DMS79 treated with DMSO at 0.1 percent for 48 hours (cell line): ENCODE data around the gene PTDSS2.
"Not testable (repeated sequence)": the region's sequence is repeated elsewhere in the genome, so short reads cannot be mapped to it uniquely, and the experiment has no call there.

ENCODE experiments used
- DNase-seq: peaks from one replicate; lab custom pipeline; 2025; lab: John Stamatoyannopoulos, UW

Gene PTDSS2

DNA sequence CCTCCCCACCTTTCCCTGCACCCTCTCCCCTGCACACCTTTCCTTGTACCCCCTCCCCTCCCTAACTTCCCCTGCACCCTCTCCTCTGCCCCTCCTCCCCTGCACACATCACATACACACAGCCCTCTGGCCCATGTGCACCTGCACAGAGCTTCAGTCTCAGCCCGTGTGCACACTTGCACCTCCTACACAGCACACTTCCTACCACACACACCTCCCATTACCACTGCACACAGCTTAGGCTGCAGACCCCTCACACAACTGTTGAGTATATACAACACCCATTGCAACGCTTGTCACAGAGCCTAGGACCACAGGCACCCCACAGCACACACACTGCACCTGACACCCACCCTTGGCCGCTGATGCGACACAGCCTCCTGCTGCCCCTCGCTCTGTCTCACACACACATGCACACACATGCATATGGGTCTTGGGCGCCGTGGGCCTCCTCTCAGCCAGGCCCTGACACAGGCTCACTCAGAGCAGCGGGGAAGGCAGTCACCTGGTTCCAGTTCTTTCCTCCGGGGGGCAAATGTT is 35.7 kb upstream of the PTDSS2 start:
- DNase-seq, result no peak

DNA sequence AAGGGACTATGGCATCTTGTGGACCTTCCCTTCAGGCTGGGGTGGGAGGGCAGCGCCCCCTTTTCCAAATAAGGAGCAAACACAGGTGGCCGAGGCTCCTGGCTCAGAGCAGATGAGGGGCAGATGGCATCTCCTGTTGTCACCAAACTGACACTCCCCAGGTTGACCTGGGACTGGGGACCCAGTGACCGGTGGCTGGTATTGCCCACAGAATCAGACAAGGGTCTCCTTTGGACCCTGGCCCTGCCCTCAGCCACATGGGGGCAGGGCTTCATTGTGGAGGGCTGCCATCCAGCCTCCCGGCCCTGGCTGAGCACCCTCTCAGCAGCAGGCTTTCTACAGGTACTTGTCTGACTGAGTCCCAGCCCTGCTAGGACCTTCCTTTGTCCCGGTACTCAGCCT is 34.4 kb upstream of the PTDSS2 start:
- no peak for DNase-seq

DNA sequence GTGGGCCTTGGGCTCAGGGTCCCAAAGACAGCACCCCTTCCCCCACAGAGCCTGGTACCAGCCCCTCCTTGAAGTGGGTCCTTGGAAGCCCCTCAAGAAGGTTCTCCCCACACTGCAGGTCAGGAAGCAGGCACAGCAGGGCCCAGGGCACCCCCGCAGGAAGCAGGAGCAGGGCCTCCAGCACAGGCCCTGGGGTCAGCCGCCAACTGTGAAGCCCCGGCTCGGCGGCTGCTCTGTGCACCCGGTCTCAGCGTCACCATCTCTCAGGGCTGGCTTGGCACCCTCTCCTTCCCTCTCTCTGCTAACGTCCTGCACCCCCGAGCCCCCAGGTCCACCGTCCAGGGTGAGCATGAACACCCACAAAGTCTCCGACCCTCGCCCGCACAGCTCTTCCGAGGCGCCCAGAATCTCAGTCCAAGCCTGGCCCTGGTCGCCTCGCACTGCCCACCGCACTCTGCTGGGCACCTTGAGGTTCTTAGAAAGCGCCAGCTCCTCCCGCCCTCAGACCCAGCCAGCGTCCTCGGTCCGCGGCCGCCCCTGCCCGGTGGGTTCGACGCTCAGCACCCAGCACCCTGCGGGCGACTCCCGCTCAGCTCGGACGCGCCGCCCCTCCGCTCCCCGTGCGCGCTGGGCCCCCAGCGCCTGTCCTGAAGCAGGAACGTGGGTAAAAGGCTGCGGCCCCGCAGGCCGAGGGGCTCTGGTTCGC is 33.9 kb upstream of the PTDSS2 start:
- no peak for DNase-seq

DNA sequence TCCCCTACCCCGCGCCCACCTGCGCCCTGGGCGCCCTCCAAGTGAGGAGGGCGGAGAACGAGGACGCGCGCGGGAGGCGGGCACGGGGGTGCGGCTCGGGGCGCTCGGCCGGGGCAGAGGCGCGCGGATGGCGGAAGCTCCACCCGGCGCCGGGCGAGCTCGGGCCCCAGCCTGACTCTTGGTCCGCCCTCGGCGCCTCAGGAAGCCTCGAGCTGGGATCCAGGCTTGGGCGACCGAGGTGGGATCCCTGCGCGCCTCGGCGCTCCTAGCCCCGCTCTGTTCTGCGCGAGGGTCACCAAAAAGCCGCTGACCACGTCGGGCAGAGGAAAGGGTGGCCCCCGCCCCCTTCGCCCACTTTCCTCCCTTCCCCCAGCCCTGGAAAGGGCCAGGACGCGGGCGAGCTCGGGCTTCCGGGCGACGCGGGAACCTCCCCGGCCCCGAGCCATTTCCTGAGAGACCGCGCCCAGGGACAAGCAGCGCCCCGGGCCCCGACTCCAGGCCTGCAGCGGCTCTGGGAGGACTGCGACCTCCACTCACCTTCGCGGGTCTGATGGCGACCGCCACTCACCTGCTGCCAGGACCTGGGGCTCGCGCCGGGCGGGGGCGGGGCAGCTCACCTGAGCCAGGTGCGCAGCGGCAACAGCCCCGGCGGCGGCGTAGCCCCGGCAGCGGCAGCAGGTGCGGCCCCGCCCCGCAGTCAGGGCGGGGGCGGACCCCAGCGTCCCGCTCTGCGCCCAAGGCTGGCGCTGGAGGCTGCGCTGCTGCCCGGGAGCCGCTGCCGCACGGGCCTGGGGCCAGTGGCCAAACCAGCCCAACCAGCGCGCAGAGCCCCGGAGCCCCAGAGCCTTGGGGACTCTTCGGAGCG is 33.1 kb upstream of the PTDSS2 start:
- DNase-seq, result peak; percentile 19

DNA sequence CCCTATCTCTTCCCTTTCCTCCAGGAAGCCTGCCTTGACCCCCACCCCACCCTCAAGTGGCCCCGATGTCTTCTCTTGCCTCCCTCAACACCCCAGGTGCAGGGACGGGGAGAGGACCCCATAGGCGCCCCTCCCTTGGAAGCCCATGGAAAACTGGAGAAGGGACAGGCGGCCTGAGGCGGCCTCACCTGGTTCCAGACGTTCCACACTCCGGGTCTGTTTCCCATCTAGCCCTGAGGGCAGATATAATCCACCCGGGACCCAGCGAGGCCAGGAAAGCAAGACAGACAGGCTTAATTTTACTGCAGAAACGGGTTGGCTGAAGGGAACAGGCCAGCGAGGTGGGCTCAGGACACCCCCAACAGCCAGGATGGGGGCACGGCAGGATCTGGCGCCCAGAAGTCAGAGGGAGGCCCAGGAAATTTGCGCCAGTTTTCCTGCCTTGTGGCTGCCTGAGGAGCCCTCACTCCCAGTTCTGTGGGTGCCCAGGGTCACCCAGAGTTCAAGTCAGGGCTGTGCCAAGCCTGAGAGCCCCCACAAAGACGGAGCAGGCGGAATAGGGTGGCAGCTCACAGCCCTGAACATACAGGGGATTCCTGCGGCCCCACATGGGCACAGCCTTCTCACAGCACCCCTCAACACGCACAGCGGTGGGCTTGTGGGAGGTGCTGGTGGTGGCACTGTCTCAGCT is 32.3 kb upstream of the PTDSS2 start:
- DNase-seq, result no peak

DNA sequence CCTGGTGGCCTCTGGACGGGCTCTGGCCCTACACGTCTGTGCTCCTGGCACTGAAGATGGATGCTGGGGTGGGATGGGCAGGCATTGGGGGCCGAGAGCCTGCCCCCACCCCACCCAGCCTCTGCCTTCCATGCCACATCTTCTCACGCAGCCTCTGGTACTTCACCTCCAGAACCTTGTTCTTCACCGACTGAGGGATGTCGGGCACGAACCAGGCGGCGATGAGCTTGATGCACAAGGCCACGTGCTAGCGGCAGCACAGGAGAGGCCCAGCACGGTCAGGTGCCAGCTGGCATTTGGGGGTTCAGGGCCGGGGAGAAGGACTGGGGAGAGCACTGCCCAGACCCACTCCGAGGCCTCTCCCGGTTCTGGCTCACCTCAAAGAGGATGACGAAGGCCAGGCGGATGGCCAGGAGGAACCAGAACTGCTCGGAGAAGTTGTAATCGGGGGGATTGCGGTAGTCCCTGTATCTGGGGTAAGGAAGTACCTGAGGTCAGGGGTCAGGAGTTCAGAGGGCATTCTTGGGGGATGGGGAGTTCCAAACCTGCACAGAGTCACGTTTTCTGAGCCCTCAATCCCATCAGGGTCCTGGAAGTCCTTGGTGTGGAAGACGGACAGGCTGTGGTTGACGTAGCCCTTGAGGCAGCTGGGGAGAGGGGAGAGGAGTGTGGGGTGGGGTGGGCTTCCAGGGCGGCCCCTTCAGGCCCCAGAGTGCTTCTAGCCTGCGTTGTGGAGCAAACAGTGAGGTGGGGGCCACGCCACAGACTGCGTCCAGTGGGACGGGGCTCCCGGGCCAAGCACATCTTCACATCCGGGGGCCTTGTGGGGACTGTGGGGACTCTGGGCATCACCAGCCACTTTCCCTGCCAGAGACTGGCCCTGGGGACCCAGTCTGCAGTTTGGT is 31.5 kb upstream of the PTDSS2 start:
- no peak for DNase-seq

DNA sequence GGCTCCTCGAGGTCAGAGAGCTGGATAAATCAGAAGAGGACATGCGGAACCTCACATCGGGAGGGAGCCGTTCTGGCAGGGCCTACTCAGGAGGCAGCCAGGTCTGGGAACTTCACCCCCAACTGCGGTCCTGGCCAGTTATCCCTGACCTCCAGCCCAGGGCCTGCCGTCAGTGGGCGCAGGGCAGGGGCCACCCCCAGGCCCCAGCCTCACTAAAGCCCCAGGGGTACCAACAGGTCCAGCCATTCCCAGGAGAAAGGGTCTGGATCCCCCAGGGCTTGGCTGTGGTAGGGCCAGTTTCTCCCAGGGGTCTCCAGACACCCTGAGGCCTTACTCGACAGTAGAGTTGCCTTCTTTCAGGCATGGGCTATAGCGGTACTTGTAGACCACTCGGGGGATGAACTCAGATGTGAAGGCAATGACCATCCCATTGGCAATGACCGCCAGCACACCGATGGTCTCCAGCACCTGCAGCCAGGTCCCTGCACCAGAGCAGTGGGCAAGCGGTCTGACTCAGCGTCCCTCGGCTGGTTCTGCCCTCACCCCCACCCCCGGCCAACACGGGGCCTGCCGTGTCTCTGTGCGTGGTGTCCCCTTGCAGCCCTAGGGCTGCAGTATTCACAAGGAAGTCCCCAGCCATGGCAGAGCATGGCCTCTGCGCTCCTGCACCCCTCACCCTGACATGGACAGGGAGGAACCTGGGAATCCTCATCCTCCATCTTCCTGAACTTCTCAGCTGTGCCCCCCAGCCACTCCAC is 30.7 kb upstream of the PTDSS2 start:
- DNase-seq, result no peak

DNA sequence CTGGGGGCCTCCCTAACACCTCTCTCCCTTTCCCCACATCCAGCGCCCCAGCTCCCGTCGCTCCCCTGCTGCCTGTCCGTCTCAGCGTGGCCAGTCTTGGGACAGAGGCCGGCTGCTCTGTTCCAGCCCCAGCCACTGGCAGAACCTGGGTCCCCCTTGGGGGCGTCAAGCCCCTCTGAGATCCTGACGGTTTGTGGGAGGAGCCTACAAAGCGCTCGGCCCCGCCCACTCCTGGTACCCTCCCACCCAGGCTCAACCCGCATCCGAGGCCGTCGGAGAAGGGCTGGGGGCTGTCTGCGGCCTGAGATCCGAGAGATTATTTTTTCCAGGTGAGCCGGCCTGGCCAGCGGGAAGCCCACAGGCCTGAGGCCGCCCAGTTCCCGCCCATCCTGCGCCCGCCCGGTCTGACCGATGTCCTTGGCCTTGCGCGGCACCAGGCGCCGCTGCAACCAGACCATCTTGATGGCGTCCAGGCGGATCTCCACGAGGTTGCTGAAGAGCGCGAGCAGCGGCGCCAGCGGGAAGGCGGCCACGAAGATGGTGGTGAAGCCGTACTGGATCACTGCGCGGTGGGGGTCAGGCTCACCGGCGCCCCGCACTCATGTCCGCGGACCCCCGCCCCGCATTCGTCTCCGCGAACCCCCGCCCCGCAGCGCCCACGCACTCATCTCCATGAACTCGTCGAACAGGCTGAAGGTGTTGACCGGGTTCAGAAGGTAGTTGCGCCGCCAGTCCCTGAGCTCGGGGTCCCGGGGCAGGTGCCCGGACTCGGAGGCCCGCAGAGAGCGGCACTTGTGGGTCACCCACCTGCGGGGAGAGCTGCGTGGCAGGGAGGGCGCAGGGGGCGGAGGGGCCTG is 29.8 kb upstream of the PTDSS2 start:
- no peak for DNase-seq

DNA sequence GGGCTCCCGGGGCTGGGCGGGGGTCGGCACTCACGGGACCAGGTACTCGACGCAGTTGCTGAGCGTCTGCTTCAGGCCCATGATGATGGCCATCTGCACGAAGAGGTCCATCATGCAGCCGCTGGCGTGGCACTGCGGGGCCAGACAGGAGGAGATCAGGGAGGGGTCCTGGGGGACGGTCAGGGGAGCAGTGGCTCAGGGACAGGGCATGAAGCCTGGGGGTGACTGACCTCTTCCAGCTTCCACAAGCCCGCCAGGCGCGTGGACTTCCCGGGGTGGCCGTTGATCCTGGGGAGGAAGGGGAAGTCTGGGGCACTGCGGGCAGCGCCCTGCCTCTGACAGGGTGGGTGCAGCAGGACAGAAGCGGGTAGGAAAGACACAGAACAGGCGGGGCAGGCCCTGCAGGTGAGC is 29.2 kb upstream of the PTDSS2 start:
- no peak for DNase-seq

DNA sequence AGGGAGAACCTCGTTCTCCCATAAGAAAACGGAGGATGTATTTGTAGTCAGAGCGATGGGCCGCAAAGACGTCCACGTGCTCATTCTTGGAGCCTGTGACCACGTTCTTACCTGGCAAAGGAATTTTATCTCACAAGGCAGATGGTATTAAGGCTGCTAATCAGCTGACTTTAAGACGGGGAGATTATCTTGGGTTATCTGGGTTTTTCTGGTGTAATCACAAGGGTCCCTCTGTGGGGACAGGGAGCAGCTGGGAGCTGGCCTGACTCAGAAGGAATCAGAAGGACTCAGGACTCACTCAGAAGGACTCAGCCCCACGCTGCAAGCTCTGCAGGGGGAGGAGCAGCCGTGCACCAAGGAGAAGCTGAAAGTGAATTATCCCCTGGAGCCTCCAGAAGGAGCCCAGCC is 27.8 kb upstream of the PTDSS2 start:
- no peak for DNase-seq

DNA sequence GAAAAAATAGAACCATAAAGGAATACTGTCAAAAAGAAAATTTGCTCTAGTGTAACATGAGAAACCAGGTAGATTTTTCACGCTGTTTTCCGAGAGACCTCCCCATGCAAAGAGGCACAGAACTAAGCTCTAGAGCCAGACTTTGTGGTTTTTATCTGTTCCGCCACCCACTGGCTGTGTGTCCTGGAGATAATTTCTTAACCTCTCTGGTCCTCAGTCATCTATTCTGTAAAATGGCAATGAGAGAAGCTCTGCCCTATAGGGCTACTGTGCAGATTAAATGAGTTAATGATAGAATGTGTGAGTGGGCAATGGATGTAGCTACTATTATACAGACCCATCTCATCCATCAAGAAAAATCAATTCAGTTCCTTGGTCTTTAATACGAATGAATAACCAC is 25.8 kb upstream of the PTDSS2 start:
- DNase-seq, result no peak

DNA sequence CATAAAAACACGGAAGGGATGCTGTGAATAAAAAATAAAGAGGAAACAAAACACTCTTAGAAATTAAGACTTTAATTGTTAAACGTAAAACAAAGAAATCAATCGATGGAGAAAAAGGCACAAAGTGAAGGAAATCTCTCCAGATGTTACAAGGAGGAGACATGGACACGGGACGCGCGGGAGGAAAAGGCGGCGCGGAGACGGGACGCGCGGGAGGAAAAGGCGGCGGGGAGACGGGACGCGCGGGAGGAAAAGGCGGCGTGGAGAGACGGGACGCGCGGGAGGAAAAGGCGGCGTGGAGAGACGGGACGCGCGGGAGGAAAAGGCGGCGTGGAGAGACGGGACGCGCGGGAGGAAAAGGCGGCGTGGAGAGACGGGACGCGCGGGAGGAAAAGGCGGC is 25.3 kb upstream of the PTDSS2 start:
- DNase-seq, result not testable (repeated sequence)

DNA sequence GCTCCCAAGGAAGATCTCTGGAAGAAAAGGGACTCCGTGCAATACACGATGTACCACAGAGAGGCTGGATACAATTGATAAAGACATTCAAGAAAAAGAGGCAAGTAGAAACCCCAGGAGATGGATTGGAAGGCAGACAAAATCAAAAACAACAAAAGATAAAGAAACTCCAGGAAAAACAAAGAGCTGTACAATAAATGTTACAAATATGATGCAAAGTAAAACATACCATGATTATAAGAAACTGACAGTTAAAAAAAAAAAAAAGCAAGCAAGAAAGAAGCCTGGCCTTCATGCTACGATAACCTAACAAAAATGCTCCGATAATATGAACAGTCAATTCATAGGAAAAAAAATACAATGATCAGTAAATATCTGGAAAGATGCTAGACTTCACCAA is 24.8 kb upstream of the PTDSS2 start:
- no peak for DNase-seq

DNA sequence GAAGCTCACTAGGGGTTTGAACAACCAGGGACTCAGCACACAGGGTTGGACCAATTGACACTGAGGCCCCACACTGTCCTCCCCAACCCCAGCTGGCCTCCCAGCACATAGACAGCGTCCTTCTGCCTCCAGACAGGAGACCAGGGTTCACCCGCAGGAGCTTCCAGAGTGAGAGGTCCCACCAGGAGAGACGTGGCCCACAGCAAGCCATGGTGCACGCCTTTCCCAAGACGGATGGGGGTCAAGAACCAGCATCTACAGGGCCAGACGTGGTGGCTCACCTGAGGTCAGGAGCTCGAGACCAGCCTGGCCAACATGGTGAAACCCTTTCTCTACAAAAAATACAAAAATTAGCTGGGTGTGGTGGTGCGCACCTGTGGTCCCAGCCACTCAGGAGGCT is 23.2 kb upstream of the PTDSS2 start:
- no peak for DNase-seq

DNA sequence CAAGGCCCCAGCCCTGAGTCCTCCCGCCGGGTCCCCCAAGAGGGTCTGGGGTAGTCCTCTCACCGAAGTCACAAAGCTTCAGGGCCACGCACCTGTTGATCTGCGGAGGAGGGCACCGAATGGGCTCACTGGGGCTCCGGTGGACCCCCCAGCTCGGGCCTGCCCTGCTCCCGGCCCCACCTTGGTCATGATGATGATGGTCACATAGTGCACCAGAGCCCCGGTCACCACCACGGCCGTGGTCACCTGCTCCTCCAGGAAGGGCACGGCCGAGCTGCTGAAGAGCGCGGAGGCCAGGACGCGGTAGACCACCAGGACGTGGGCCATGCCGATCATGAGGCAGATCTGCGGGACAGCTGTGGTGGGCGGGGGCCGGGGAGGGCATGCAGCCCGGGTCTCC is 21.8 kb upstream of the PTDSS2 start:
- no peak for DNase-seq

DNA sequence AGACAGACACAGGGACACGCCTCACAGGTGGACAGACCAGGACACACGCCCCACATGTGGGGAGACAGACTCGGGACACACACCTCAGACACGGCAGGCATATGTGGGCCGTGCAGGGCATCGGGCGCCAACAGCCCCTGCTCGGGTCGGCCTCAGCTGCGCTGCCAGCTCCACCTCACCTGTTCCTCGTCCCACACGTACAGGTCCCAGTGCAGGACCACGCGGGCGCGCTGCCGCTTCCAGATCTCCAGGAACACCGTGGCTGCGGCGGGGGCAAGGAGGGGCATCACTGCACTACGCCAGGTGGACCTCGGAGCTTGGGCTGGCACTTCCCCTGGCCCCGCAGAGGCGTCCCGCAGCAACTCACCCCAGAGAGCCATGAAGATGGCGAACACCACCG is 20.7 kb upstream of the PTDSS2 start:
- no peak for DNase-seq

DNA sequence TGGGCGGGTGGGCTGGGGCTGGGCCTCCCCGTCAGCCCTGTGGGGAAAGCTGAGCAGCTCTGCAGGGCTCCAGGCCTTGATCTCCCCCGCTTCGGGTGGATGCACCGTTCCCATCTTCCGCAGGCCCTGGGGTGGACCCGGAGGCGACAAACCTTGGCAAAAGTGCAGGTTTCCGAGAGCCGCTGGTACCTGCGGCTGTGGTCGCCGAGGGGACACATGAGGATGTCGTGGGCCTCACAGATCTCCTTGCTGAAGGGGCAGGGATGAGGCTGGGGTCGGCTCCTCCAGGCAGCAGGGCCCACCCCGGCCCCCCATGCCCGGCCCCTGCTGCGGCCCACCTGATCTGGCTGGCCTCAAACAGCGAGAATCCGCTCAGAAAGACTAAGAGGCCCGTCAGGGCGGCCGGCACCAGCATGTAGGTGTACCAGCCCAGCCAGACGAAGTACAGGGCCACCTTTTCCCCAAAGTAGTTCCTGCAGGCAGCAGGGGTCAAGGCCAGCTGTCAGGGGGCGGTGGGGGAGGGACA is 20.1 kb upstream of the PTDSS2 start:
- no peak for DNase-seq

DNA sequence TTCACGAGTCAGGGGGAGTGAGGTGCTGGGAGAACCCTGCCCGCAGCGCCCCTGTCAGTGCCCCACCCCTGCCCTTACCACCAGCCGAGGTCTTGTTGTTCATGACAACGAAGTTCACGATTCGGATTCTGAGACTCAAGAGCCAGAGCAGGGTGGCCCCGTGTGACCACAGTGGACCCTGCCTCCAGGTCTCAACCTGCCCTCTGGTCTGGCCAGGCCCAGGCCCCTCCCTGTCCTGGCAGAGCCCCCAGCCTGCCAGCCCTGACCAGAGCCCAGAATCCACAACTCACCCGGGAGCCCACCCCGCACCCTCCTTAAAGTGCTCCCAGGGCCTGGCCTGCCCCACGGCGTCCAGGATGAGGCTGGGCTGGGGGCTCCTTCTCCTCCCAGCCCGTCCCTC is 18.2 kb upstream of the PTDSS2 start:
- no peak for DNase-seq

DNA sequence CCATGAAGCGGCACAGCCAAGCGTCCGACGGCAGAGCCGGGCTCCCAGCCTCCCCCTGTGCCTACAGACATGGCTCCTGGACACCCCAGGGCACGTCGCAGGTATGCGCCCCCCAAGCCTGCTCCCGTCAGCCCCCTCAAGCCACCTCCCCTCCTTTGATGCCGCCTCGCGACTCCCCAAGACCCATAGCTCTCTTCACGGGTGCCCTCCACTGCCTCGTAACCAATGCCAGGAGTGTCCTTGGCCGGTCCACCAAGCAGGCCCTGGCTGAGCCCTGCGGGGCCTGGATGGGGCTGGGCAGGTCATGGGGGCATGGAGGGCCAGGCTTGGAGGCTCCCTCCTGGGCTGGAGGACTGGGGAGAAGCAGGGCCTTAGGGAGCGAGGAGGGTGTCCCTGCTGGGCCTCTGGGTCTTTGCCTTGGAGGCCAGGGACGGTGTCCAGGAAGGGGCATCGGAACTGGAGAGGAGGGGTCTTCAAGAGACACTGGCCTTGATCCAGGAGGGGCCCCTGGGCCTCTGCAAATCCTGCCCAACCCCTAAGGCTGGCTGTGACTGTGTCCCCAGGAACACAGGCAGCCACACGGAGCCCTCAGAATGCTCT is 17.5 kb upstream of the PTDSS2 start:
- no peak for DNase-seq
